Measurements from ENCODE around the gene KIF7. TPM values are rescaled to one million over a fixed set of nuclear protein-coding genes. Genes with fewer than 3 reads are reported as not detected.
A peak's percentile ranks its signal among the peaks of the same experiment; 100 is the strongest.

KIF7 gene
- total and polyA plus RNA-seq, 2 donors (not counting 1 experiment from before 2014, with no cell fraction given), result 2.9 to 11.4 TPM

- Histone ChIP-seq H3K4me1 (ENCODE audit: control insufficient read depth, extremely low read depth, insufficient read depth, low read length) (no peaks in the 10 kb centered on the region), H3K36me3 (ENCODE audit: control insufficient read depth, insufficient read depth, low read length) (no peaks in the 10 kb centered on the region), H3K9me3 (ENCODE audit: control insufficient read depth, insufficient read depth, low read depth, low read length) (no peaks in the 10 kb centered on the region), H2AFZ (ENCODE audit: low read length) (no peak overlapping the region), H3K79me2 (ENCODE audit: control insufficient read depth, insufficient read depth, low read length) (no peaks in the 10 kb centered on the region), H3K9ac (ENCODE audit: insufficient read depth, low read length) (no peak overlapping the region), H4K20me1 (ENCODE audit: control insufficient read depth, extremely low read depth, insufficient read depth, low read length) (no peaks in the 10 kb centered on the region), H3K4me3 (replicated peaks in 1 of 4; ENCODE audit: control extremely low read depth in 1 of 4, insufficient read depth in 1 of 4, low read depth in 3 of 4, low read length in 4 of 4) (no peak overlapping the region), H3K4me2 (ENCODE audit: extremely low read depth, insufficient read depth, low read length) (no peak overlapping the region), H3K27me3 (ENCODE audit: control insufficient read depth, insufficient read depth, low read length) (no peaks in the 10 kb centered on the region), H3K27ac (ENCODE audit: insufficient read depth, low read length) (no peak overlapping the region)
- TF ChIP-seq EZH2 (IDR thresholded peaks at IDR 0.05; ENCODE audit: low read length, missing control alignments), result no peak
- no peak for TF ChIP-seq CTCF (conservative IDR thresholded peaks at IDR 0.05 in 1 of 2, IDR thresholded peaks at IDR 0.05 in 1 of 2; ENCODE audit: low read depth in 1 of 2, low read length in 2 of 2)
- DNase-seq (ENCODE audit: low read depth in 2 of 2), result peak in 1 of 2 donors; percentile 31
Observed at GRCh38 chr15:89599021-89599420, 56.2 kb downstream of the KIF7 start.

- Histone ChIP-seq H3K4me1 (ENCODE audit: control insufficient read depth, extremely low read depth, insufficient read depth, low read length) (no peaks in the 10 kb centered on the region), H3K9ac (ENCODE audit: insufficient read depth, low read length) (no peak overlapping the region), H3K4me3 (replicated peaks in 1 of 4; ENCODE audit: control extremely low read depth in 1 of 4, insufficient read depth in 1 of 4, low read depth in 3 of 4, low read length in 4 of 4) (no peak overlapping the region), H4K20me1 (ENCODE audit: control insufficient read depth, extremely low read depth, insufficient read depth, low read length) (no peaks in the 10 kb centered on the region), H3K36me3 (ENCODE audit: control insufficient read depth, insufficient read depth, low read length) (peaks cover 3% of the 10 kb centered on the region), H3K27me3 (ENCODE audit: control insufficient read depth, insufficient read depth, low read length) (no peaks in the 10 kb centered on the region), H3K79me2 (ENCODE audit: control insufficient read depth, insufficient read depth, low read length) (peaks cover 3% of the 10 kb centered on the region), H3K4me2 (ENCODE audit: extremely low read depth, insufficient read depth, low read length) (no peak overlapping the region), H3K27ac (ENCODE audit: insufficient read depth, low read length) (no peak overlapping the region), H2AFZ (ENCODE audit: low read length) (no peak overlapping the region), H3K9me3 (ENCODE audit: control insufficient read depth, insufficient read depth, low read depth, low read length) (no peaks in the 10 kb centered on the region)
- DNase-seq (ENCODE audit: low read depth in 2 of 2), result no peak
- TF ChIP-seq EZH2 (IDR thresholded peaks at IDR 0.05; ENCODE audit: low read length, missing control alignments) (no peak), CTCF (conservative IDR thresholded peaks at IDR 0.05 in 1 of 2, IDR thresholded peaks at IDR 0.05 in 1 of 2; ENCODE audit: low read depth in 1 of 2, low read length in 2 of 2) (no peak)
Observed at GRCh38 chr15:89593018-89593417, 62.2 kb downstream of the KIF7 start.

GRCh38 chr15:89591834-89592233, 63.4 kb downstream of the KIF7 start:
- Histone ChIP-seq H3K36me3 (ENCODE audit: control insufficient read depth, insufficient read depth, low read length) (peaks cover 3% of the 10 kb centered on the region), H3K4me1 (ENCODE audit: control insufficient read depth, extremely low read depth, insufficient read depth, low read length) (peaks cover 4% of the 10 kb centered on the region), H2AFZ (ENCODE audit: low read length) (no peak overlapping the region), H3K27me3 (ENCODE audit: control insufficient read depth, insufficient read depth, low read length) (no peaks in the 10 kb centered on the region), H3K4me3 (replicated peaks in 1 of 4; ENCODE audit: control extremely low read depth in 1 of 4, insufficient read depth in 1 of 4, low read depth in 3 of 4, low read length in 4 of 4) (no peak overlapping the region), H3K9me3 (ENCODE audit: control insufficient read depth, insufficient read depth, low read depth, low read length) (no peaks in the 10 kb centered on the region), H3K79me2 (ENCODE audit: control insufficient read depth, insufficient read depth, low read length) (peaks cover 4% of the 10 kb centered on the region), H4K20me1 (ENCODE audit: control insufficient read depth, extremely low read depth, insufficient read depth, low read length) (no peaks in the 10 kb centered on the region), H3K4me2 (ENCODE audit: extremely low read depth, insufficient read depth, low read length) (no peak overlapping the region), H3K27ac (ENCODE audit: insufficient read depth, low read length) (no peak overlapping the region), H3K9ac (ENCODE audit: insufficient read depth, low read length) (no peak overlapping the region)
- TF ChIP-seq CTCF (conservative IDR thresholded peaks at IDR 0.05 in 1 of 2, IDR thresholded peaks at IDR 0.05 in 1 of 2; ENCODE audit: low read depth in 1 of 2, low read length in 2 of 2) (no peak), EZH2 (IDR thresholded peaks at IDR 0.05; ENCODE audit: low read length, missing control alignments) (no peak)
- DNase-seq (ENCODE audit: low read depth in 2 of 2), result no peak

Measured in fibroblast of lung (primary cell).